Heart right ventricle (tissue), 16 donors: ENCODE results near the gene ZCCHC3. TPM values are rescaled to one million over a fixed set of nuclear protein-coding genes. Genes with fewer than 3 reads are reported as not detected.

Source experiments
- ATAC-seq, 8 donors: fragments of 200-7000 bp; cut with Tn5 transposase; one replicate each; pipeline ENCODE4 v1.9.1; 2020; ENCODE audit warnings: mild to moderate bottlenecking in 8 of 8, moderate library complexity in 8 of 8, moderate number of reproducible peaks in 1 of 8
- DNase-seq, 2 donors: peaks; one replicate each; pipeline ENCODE4 v3.0.0-alpha.2; 2020
- H3K27ac ChIP-seq, 10 donors: fragments of 200-600 bp; sonication (generic) in 2 of 10; one replicate each; pipeline versions ENCODE4 v1.5.0 to v1.8.0; 2020 to 2022; ENCODE audit warnings: mild to moderate bottlenecking in 3 of 10
- H3K27me3 ChIP-seq, 7 donors: fragments of 200-600 bp; one replicate each; pipeline ENCODE4 v1.8.0; 2021 to 2022; ENCODE audit warnings: mild to moderate bottlenecking in 2 of 7
- H3K36me3 ChIP-seq, 9 donors: fragments of 200-600 bp; sonication (generic) in 1 of 9; one replicate each; pipeline versions ENCODE4 v1.5.0 to v1.8.0; 2020 to 2022; ENCODE audit warnings: mild to moderate bottlenecking in 2 of 9
- H3K4me1 ChIP-seq, 9 donors: fragments of 200-600 bp; sonication (generic) in 1 of 9; one replicate each; pipeline versions ENCODE4 v1.5.0 to v1.8.0; 2020 to 2022; ENCODE audit warnings: mild to moderate bottlenecking in 4 of 9
- H3K4me3 ChIP-seq, 10 donors: fragments of 200-600 bp; sonication (generic) in 2 of 10; one replicate each; pipeline versions ENCODE4 v1.5.0 to v1.8.0; 2020 to 2022; ENCODE audit warnings: mild to moderate bottlenecking in 7 of 10, moderate library complexity in 2 of 10
- H3K9me3 ChIP-seq, 11 donors: fragments of 200-600 bp in 10 of 11; sonication (generic) in 2 of 11; one replicate each; pipeline versions ENCODE4 v1.5.0 to v1.8.0; 2013 to 2022; ENCODE audit warnings: mild to moderate bottlenecking in 2 of 11, control low read depth in 1 of 11, moderate library complexity in 1 of 11
- WGBS, 2 donors: extraction: QIAGEN DNeasy Blood & Tissue Kit; methylation state at CpG; one replicate each; pipeline ENCODE4 v1.1.7; 2013; ENCODE audit warnings: inconsistent platforms in 1 of 2; 5-methylcytosine and 5-hydroxymethylcytosine counted together
- intact Hi-C, 10 donors: fragments of 100-400 bp; cut with DNase I; formaldehyde crosslinking; loops; one replicate each; pipeline versions ENCODE4 v1.11.1 to v1.14.2; 2022
- polyA plus RNA-seq, 2 donors: library from polyadenylated mRNA; stranded (reverse); fragments of 200-250 nt; gene quantifications; one replicate each; pipeline ENCODE4 v1.2.3, GENCODE V29; 2013
- total RNA-seq, 10 donors: library from RNA; stranded (reverse); fragmentation: NEBNext Ultra II Directional in 3 of 10; extraction: Animal tissue kit (Norgen Biotek cat#: 25700) in 3 of 10; gene quantifications; one replicate each; pipeline versions ENCODE4 v1.2.1 to v1.2.4, GENCODE V29; 2021 to 2023
- TF ChIP-seq, protein P1 (sequence below), 9 donors: fragments of 200-600 bp; sonication (generic) in 2 of 9; IDR thresholded peaks; one replicate each; pipeline versions ENCODE4 v1.5.0 to v1.8.0; 2021 to 2022; ENCODE audit warnings: antibody characterized with exemption in 9 of 9, mild to moderate bottlenecking in 5 of 9, moderate library complexity in 1 of 9
- donor health status: Arrhythmogenic right ventricular cardiomyopathy.
- donor health status: ischemic (EF 13 %, LVEDD 7.1; RV severe dilation, severe dysfunction).
- donor health status: healthy with polysubstance abuse.
- donor health status: DM: no; HTN: yes; CAD: no.
- donor health status: DM: no; HTN: no; CAD: no.
- donor health status: ischemic (EF 25% LVEDD 6.9; RV normal size, moderate dysfunction).
- donor health status: ischemic (EF 25% LVEDD 5.7; RV mildly dilated, moderate dysfunction).
- donor health status: healthy.
- donor health status: DM: yes; HTN: yes; CAD: no.
- donor health status: Ischemic cardiomyopathy.
- donor health status: ischemic (EF 35%, LVEDD 5.7; RV mildly dilated, moderate dysfunction).
- donor health status: nonischemic (EF 11% LVEDD 7.7; RV severe dilation, severe dysfunction).
- donor health status: DM: yes; HTN: yes; CAD: no.
- donor health status: PGD.
- donor health status: ischemic (EF 29% LVEDD 5.4; RV normal size, mild dysfunction).
- donor health status: nonischemic (EF 23%, LVEDD 6.1; RV moderate dilation, normal function).

ZCCHC3 gene
- total and polyA plus RNA-seq, 12 donors, result 7.7 to 12.8 (median 10.5) TPM

DNA sequence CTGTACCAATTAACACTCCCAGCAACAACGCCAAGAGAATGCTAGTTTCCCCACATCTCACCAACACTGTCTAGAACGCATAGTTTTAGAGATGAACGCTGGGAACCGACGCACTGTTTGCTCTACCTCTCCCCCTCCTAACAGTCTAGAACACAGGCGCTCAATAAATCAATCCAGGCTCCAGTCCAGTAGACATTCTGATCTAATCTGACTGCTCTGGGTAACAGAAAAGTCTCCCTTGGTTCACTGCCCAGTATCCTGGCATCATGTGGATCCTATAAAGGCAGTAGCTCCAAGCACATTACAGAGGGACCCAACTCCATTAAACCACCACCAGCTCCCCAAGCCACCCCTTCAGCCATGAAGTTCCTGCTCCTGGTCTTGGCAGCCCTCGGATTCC, 40.0 kb upstream of the ZCCHC3 start, which contains the start of gene DEFB132:
Gene DEFB132 (plus strand): TSS at position 306 of the 400 bp plus-strand sequence. CDS start 55 bp downstream, at position 361.
- DNase-seq (no peak), ATAC-seq (peak in 2 of 8 donors; percentile 19 to 63)
- H3K36me3 ChIP-seq, result no peaks in the 10 kb centered on the region
- intact Hi-C loops, result no loop called here
- peaks cover 0 to 8% (median 5%) of the 10 kb centered on the region in 7 donors for H3K27me3 ChIP-seq
- H3K27ac ChIP-seq, result no peak within 1 kb of the TSS
- H3K4me1 ChIP-seq, result no peaks in the 10 kb centered on the region
- WGBS, 2 donors, result 62% methylated on average over 7 of the region's 7 CpGs
- TF ChIP-seq, protein P1, sequence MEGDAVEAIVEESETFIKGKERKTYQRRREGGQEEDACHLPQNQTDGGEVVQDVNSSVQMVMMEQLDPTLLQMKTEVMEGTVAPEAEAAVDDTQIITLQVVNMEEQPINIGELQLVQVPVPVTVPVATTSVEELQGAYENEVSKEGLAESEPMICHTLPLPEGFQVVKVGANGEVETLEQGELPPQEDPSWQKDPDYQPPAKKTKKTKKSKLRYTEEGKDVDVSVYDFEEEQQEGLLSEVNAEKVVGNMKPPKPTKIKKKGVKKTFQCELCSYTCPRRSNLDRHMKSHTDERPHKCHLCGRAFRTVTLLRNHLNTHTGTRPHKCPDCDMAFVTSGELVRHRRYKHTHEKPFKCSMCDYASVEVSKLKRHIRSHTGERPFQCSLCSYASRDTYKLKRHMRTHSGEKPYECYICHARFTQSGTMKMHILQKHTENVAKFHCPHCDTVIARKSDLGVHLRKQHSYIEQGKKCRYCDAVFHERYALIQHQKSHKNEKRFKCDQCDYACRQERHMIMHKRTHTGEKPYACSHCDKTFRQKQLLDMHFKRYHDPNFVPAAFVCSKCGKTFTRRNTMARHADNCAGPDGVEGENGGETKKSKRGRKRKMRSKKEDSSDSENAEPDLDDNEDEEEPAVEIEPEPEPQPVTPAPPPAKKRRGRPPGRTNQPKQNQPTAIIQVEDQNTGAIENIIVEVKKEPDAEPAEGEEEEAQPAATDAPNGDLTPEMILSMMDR (IDR thresholded peaks at IDR 0.05), result no peak
- no peaks in the 10 kb centered on the region for H3K9me3 ChIP-seq
- no peak within 1 kb of the TSS for H3K4me3 ChIP-seq

DNA sequence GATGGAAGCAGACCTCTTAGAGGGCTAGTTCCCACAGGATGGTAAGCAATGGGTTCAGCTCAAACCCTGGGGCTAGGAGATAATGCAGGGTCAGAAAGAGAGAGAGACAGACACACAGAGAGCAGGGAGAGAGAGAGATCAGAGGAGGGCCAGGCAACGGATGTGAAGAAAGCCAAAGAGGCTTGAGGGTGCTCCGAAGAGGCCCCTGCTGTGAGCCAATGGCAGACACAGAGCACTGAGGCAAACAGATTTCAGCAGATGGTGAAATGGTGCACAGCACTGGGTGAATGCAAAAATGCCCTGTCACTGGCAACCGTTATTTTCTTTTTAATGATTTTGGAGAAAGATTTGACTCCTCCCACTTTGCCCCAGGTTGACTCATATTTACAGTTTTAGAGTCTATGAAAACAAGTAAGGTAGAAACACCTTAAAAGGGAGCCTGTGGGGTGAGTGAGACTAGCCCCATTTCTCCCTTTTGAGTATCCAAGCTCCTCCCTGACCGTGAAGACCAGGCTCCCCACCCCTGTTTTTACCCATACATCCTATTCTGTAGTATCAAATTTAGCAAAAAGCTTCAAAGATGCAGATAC, 39.0 kb upstream of the ZCCHC3 start:
- TF ChIP-seq, protein P1 (IDR thresholded peaks at IDR 0.05), result no peak
- Histone ChIP-seq H3K27me3 (peaks cover 0 to 6% (median 3%) of the 10 kb centered on the region in 7 donors), H3K4me3 (no peak overlapping the region), H3K9me3 (no peaks in the 10 kb centered on the region), H3K36me3 (no peaks in the 10 kb centered on the region), H3K27ac (no peak overlapping the region), H3K4me1 (no peaks in the 10 kb centered on the region)
- no peak for DNase-seq
- 65 to 69% methylated on average over 4 of the region's 4 CpGs for WGBS, 2 donors
- intact Hi-C loops, result no loop called here
- ATAC-seq, result no peak

DNA sequence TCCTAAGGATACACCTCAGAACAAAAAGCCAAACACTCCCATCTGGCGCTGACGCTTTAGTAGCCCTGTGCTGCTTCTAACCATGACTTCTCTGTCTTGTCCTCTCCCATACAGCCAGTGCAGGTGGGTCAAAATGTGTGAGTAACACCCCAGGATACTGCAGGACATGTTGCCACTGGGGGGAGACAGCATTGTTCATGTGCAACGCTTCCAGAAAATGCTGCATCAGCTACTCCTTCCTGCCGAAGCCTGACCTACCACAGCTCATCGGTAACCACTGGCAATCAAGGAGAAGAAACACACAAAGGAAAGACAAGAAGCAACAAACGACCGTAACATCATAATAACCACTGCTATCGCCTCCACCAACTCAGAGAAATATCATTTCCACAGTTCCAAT, 38.4 kb upstream of the ZCCHC3 start:
- DNase-seq (no peak), ATAC-seq (peak in 1 of 8 donors; percentile 20)
- Histone ChIP-seq H3K27ac (no peak overlapping the region), H3K4me3 (no peak overlapping the region), H3K9me3 (no peaks in the 10 kb centered on the region), H3K27me3 (peaks cover 0 to 6% (median 3%) of the 10 kb centered on the region in 7 donors), H3K4me1 (no peaks in the 10 kb centered on the region), H3K36me3 (no peaks in the 10 kb centered on the region)
- TF ChIP-seq, protein P1 (IDR thresholded peaks at IDR 0.05), result peak in 2 of 9 donors; percentile 32 to 45
- intact Hi-C loops, result no loop called here
- 45 to 59% methylated on average over 8 of the region's 8 CpGs for WGBS, 2 donors

DNA sequence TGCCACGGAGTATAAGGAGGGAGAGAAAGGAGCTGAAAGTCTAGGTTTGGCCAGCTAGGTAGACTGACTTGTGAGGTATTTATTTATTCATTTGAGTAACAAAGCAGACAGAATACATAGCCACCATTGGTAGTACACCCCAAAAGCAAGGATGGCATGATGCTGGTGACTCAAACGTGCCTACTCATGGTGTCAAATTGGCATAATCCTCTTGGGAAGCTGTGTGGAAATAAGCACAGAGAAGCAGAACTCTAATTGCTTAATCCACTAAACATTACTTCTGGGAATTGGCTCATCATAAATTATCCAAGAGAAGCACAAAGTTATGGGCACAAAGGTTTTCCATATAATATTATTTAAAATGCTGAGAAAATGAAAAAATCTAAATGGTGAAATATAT, 37.4 kb upstream of the ZCCHC3 start:
- H3K4me1 ChIP-seq, result no peaks in the 10 kb centered on the region
- H3K27ac ChIP-seq, result no peak overlapping the region
- TF ChIP-seq, protein P1 (IDR thresholded peaks at IDR 0.05), result no peak
- WGBS, 2 donors, result 65 to 70% methylated on average over 2 of the region's 2 CpGs
- DNase-seq (no peak), ATAC-seq (no peak)
- H3K27me3 ChIP-seq, result peaks cover 0 to 6% (median under 1%) of the 10 kb centered on the region in 7 donors
- intact Hi-C loops, result no loop called here
- H3K36me3 ChIP-seq, result no peaks in the 10 kb centered on the region
- H3K4me3 ChIP-seq, result no peak overlapping the region
- no peaks in the 10 kb centered on the region for H3K9me3 ChIP-seq
